AG08395 (cell line): Measurements from ENCODE around the gene ZNF516.

Source experiments
- DNase-seq: peaks from one replicate; pipeline ENCODE4 v3.0.0; 2012; ENCODE audit warnings: mixed read lengths, low spot score

Gene ZNF516

DNA sequence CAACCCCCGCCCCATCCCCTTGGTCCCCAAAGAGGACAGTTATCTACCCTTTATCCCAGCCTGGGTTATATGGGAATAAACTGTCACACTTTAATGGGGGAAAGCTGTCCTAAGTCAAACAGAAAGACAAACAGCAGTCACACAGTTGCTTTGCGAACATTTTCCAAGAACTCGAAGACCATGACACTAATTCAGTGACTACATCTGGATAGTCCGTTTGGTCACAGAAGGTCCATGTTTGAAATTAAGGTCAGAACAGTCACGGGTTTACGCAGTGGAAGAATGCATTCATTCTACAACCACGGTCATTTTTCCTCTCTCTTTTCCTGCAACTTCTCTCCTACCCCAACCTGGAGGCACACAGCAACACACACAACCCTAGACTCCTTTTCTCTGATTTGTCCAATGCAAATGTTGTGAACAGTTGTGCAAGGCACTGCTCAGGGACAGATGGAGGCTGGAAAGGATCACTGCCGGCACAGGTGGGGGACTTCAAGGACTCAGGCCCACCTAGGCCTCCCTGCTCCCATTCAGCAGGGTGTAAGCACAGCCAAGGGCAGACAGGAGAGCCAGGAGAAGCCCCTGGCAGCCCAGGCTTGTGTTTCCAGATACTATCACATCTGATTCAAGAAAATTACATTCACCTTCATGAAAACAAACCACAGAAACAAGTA is 39.9 kb downstream of the ZNF516 start:
- no peak for DNase-seq

DNA sequence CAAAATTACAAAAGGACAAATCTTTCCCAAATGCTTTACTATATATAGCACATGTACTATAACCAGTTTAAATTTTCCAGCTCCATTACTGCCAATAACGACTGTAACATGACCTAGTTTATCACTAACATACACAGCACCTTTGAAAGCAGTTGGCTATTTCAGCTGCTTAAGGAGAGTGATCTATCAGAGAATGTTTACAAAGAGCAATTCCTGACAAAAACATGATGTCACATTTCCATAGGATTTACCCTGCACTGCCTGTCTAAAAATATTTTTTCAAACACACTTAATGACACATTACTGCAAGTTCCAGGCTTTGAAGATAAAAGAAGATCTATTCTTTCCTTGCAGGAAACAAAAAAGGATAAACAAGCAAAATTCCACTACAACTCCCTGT is 40.6 kb downstream of the ZNF516 start:
- DNase-seq = no peak

DNA sequence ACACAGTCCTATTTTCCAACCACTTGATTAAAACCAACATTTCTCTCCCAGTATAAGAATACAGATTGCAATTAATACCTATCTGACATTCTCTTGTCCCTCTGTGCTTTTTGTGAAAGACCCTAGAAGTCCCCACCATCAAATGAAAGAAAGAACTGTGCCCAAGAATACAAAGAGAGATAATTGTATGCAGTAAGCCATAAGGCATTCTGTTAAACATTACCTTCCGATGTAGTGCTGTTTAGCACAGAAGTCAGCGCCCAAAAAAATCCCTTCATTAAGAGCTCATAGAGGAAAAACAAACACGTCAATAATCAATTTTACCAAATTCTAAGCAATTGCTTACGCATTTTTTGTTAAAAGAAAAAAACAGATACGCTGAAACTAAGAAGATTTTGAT is 41.1 kb downstream of the ZNF516 start:
- DNase-seq = no peak

- no peak for DNase-seq
These were observed 41.9 kb downstream of the ZNF516 start for GRCh38 chr18:76453057-76453561.

DNA sequence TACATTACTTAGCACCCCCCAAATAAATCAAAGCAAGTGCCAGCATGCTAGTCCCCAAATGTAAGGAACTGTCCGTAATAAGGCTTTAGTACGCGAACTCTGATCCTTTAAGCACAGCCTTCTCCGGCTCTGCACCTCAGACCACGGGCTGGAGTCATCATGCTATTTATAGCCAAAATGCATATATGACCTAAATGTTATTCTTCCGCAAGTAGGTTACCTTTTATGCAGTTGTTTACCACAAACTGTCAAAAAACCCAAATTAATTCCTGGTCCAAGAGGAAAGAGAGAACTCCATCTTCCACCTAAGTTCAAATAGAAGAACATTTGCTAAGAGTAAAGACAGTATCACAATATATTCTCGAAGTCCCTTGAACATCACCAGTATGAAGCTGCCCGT is 42.7 kb downstream of the ZNF516 start:
- DNase-seq = no peak

DNA sequence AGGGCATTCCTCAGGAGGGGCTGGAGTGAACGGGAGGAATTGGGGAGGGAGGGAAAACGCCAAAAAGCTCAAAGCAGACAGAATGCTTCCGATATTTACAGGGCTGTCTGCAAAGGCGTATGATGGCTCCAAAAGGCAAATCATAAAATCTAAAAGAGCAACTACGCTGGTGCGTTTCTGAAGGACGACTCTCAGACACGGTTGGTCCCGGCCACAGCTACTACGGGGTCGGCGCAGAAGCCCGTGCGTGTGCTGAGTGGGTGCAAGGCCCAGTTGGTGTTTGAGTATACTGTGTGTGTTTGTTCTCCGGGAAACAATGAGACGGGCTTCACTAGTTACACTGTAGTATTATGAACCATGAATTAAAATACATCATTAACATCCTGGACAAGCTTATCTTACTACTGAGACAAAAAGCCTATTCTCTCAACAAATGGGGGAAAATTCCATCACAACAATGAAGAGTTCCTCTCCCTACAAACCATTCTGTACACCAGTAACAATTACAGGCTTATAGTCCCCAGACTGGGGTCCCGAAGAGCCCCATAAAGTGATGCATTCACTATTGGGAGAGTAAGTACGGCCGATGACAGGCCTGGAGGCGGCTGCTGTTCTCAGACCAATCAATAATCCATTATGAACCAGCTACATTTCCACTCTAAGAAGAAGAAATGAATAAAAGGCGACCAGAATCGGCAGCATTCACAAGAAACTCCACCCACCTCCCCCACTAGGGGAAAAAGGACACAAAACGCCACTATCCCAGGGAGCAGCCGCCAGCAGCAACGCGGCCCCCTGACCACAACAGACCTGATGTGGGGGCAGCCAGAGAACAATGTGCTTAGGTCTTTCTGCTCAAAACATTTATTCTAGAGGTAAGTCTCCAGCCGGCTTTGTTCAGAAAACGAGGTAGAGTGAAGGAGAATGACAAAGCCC is 43.4 kb downstream of the ZNF516 start:
- no peak for DNase-seq

DNA sequence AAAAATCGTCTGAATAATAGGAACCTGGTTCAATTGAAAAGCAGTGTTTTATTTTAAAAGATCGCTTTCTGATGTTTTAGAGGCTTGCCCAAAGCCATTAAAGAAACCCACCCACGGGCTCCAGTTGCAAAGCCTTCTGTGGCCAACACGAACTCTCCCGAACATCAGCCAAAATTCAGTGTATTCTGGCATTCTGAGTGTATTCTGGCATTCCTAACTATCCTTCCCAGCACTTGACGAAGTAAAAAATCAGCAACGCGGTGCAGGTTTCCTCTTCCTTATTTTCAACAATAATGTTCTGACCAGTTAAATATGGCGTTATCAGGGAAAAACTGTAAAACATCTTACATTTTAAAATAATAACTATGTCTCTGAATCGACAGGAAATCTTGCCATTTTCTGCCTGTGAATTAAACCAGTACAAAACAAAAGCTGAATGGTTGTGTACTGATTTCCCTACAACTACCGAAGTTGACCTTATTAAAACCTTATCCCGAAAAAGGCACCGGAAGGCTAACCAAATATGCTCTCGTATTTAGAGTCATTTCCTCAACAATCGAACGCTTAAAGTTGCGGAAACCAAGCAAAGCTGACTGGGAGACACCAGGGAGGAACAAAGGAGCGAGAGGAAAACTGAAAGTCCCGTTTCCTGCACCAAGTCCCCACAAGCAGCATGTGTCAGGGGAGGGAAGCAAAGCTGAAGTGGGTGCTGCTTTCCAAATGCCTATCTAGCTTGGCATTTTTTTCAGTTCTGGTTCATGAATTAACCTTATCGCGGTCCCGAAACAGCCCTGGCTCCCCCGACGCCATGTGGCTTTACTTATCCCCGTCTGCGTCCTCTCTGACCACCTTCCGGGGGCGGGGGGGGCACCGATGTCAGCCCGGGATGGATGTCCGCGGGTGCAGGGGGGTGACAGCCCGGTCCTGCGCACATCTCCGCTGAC is 44.3 kb downstream of the ZNF516 start:
- DNase-seq = peak; percentile 65

DNA sequence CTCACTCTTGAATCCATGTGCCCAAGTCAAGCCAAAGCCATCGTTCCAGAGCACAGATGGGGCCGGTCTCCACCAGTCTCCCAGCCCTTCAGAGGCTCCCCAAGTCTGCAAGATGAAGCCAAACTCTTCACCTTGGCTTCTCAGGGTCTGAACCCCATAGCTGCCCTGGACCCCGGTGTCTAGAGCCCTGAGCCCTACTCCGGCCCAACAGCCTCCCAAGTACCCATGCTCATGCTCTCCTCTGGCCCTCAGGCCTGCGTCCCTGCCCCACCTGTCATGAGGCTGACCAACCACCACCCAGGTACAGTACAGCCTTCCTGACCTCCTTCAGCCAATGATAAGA is 46.0 kb downstream of the ZNF516 start:
- no peak for DNase-seq

- DNase-seq = no peak
These were observed 46.6 kb downstream of the ZNF516 start for GRCh38 chr18:76448256-76449110.

DNA sequence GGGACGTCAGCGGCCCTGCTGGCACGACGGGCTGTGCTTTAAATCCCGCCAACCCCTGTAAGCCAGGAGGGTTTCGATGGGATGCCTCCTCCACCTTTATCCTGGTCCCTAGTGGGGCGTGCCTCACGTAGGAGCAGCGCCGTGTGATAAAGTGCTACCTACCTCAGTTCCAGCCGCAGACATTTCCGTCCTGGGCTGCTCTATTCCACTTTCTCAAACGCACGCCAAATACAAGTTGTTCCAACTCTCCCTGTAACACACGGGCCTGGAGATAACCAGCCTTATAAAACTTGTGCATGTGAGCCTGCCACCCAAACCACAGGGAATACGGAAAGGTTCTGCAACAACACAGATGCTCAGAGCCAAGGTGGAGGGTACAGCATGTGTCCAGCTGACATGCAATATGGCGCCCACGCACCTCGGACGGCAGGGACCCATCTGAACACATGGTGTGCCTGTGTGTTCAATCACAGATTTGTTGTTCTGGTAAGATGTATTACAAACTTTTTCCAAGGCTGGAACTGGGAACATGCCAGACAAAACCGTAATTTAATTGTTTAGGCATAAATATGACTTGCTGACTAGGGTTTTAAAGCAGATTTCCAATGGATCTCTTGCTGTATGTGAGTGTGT is 47.7 kb downstream of the ZNF516 start:
- DNase-seq = peak; percentile 63

DNA sequence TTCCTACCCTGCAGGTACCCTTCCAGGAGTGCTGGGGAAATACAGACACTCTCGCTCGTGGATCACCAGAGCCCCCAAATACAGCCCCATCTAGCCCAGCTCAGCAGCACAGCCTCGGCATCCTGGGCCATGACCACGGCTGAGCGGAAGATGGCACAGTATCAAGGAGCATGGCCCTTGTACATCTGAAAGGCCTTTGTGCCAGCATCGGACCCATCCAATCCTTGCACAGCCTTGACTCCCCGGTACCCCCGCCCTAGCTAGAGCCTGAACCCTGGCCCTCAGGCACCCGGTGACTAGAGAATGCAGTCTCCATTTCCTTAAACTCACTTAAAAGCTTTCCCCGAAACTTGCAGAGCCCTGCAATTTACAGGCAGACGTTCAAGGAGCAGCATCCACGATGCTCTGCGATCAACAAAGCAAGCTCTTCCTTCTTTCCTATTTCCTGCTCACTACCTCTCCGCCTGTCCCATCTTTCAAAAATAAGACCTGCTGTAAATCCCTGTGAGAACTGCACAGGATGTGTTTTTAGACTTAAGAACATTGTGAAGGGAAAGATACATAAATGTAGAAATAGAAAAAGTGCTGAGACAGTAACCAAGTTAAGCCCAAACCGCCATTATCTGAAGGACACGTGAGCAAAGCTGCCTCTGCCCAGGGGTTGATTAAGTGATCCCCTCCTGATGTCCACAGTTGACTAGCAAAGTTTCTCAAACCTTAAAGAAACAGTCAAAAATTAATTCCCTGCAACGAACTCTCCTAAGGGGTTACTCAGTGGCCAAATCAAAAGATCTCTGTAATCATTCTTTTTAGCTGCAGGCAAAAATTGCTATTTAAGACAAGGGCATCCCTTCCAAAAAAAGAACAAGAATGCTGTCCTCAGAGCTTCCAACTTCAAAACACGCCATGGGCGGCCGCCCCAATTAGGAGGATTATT is 48.5 kb downstream of the ZNF516 start:
- DNase-seq = no peak

- DNase-seq = no peak
These were observed 49.3 kb downstream of the ZNF516 start for GRCh38 chr18:76445741-76446232.

DNA sequence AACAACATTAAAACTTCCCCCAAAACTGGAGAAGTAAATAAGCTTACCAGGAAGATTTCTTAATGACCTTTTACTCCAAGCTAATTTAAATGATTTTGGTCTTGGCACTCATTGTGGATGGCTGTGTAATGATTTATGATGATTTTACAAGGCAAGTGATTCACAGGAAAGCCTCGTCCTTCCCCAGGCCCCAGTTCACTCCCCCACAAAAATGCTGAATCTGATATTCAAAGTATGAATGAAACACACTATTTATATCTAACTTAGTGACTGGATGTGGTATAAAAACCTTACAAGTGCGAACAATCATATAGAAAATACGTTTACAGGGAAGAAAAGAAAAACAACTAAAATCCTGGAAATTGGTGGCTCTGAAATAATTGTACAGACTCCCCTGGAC is 49.8 kb downstream of the ZNF516 start:
- DNase-seq = peak; percentile 90

GRCh38 chr18:76444446-76445105 is 50.5 kb downstream of the ZNF516 start:
- no peak for DNase-seq

DNA sequence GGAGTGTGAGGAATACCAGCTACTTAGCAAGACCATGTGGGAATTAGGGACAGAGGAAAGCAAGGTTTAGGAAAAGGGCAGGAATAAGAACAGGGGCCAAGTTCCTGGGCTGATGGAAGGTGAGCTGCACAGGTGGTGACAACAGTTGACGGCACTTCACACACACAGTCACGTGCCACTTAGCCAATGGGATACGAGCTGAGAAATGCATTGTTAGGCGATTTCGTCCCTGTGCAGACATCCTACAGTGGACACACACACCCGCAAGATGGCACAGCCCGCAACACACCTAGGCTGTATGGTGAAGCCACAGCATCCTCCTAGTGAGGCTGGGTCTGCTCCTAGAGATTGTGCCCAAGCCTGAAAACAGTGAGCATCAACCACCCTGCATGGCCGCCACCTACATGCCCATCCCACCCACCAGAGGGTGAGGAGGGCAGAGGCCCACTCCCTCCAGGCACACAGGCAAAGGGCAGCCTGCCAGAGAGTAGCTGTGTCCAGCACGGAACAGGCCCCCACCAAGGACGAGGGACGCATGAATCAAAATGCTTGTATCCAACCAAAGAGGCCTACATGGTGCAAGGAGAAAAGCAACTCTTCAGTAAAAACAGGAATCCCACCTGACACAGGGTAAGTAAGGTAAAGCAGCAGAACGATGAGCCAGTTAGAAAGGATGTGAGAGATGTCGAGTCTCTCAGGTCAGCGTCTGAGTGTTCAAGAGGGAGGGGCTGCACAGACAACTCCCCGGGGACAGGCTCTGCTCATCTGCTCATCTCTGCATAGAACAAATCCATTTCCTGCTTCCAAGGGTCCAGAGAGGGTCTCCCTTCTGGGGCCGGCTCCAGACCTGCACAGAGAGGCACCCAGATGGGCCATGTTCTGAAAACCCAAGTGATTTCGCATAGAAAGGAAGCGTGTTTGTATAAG is 51.3 kb downstream of the ZNF516 start:
- DNase-seq = no peak

DNA sequence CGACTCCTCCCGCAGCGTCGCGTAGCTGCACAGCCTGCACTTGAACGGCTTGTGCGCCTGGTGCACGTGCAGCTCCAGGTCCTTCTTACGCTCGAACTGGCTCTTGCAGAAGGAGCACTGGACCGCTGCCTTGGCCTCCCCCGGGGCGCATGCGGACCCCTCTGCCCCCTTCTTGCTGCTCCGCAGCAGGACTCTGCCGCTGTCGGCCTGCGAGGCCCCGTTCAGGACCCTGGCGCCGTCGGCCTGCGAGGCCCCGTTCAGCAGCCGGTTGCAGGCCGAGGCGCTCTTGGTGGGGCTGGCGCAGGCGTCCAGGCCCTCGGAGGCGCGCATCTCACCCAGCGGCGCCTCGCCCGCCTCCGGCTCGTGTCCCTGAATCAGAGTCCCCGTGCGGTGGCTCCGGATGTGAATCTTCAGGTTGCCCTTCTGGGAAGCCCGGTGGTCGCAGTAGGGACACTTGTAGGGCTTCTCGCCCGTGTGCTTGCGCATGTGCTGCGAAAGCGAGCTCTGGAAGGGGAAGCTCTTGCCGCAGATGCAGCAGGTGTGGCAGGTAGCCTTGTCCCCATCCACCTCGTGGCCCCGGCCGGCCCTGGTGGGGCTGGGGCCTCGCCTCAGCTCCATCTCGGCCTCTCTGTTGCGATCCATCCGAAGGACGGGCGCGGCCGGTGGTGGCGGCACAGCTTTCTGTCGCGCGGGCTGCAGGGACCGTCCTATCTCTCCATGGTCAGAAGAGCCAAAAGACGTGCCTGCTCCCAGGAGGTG is 52.5 kb downstream of the ZNF516 start:
- DNase-seq = no peak
